VCaP (cell line): ENCODE results near the gene CENPW.
A peak's percentile ranks its signal among the peaks of the same experiment; 100 is the strongest.

ENCODE experiments used
- H3K27ac ChIP-seq: fragments of 450-650 bp; 2 replicates; pipeline ENCODE4 v1.5.1; 2017
- CTCF ChIP-seq: fragments of 450-650 bp; conservative IDR thresholded peaks from 2 replicates; pipeline ENCODE4 v1.5.1; 2017; ENCODE audit warnings: mild to moderate bottlenecking, moderate library complexity

Gene CENPW

GRCh38 chr6:126339796-126340609, at the start of gene CENPW:
CENPW (plus strand) TSS chr6:126340115; CDS start chr6:126340274, 159 bp downstream.
- no peak for TF ChIP-seq CTCF
- H3K27ac ChIP-seq = peak within 1 kb of the TSS; percentile 57

GRCh38 chr6:126293891-126294524, 45.9 kb upstream of the CENPW start:
- no peak overlapping the region for H3K27ac ChIP-seq
- no peak for TF ChIP-seq CTCF

GRCh38 chr6:126300126-126300525, 39.8 kb upstream of the CENPW start:
- TF ChIP-seq CTCF = no peak
- H3K27ac ChIP-seq = no peak overlapping the region

GRCh38 chr6:126300735-126301134, 39.2 kb upstream of the CENPW start:
- H3K27ac ChIP-seq = no peak overlapping the region
- no peak for TF ChIP-seq CTCF

GRCh38 chr6:126302191-126302590, 37.7 kb upstream of the CENPW start:
- no peak for TF ChIP-seq CTCF
- H3K27ac ChIP-seq = no peak overlapping the region

GRCh38 chr6:126307849-126308248, 32.1 kb upstream of the CENPW start:
- TF ChIP-seq CTCF = no peak
- no peak overlapping the region for H3K27ac ChIP-seq

- TF ChIP-seq CTCF = no peak
- no peak overlapping the region for H3K27ac ChIP-seq
Observed at GRCh38 chr6:126308362-126308761, 31.6 kb upstream of the CENPW start.
